ENCODE results near the gene MAN1B1. TPM values are rescaled to one million over a fixed set of nuclear protein-coding genes. Genes with fewer than 3 reads are reported as not detected.

Gene MAN1B1
- polyA plus RNA-seq, 1 donor (not counting 4 experiments of a cell fraction or from before 2014, with no cell fraction given): 34.3 TPM

DNA sequence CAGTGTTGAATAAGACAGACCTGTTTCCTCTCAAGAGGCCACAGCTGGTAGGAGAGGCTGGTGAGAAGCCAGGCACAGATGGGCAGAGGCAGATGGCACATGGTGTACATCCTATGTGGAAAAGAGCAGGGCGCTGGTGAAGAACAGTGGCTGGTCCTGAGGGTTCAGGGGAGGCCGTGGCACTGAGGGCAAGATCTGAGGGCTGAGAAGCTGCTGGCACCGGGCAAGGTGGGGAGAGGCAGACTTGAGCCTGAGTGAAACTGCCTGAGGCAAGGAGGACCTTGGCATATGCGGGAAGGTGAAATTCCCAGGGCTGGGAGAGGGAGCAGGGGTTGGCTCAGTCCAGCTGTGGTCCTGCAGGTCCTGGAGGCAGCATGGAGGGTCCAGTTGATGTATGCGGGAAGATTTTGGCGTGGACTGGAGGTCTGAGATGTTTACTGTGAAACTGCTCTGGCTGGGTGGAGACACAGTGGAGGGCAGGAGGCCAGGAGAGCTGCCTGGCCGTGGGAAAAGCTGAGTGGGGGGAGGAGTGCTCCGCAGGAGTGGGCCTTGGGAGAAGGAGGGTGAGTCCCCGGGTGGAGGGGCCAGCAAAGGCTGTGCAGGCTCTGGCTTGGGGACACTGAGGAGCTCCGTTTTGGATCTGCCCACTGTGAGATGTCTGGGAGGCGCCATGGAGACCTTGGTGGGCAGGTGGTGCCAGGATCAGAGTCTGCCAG lies 2.6 kb downstream of the MAN1B1 start:
- H3K27ac ChIP-seq (ENCODE audit: control insufficient read depth, insufficient read depth, low read length): no peak overlapping the region
- H3K9me1 ChIP-seq (ENCODE audit: control insufficient read depth, extremely low read depth, insufficient read depth, low read length): no peaks in the 10 kb centered on the region
- no peak overlapping the region for H3K4me3 ChIP-seq (ENCODE audit: control insufficient read depth in 2 of 3, extremely low read depth in 1 of 3, insufficient read depth in 2 of 3, low read depth in 1 of 3, low read length in 3 of 3)
- peaks cover 8% of the 10 kb centered on the region for H3K79me2 ChIP-seq (ENCODE audit: control insufficient read depth, insufficient read depth, low read length)
- DNase-seq (ENCODE audit: low read depth, low spot score): no peak
- H3K27me3 ChIP-seq (ENCODE audit: control insufficient read depth, extremely low read depth, insufficient read depth, low read length): no peaks in the 10 kb centered on the region
- TF ChIP-seq, protein P1, sequence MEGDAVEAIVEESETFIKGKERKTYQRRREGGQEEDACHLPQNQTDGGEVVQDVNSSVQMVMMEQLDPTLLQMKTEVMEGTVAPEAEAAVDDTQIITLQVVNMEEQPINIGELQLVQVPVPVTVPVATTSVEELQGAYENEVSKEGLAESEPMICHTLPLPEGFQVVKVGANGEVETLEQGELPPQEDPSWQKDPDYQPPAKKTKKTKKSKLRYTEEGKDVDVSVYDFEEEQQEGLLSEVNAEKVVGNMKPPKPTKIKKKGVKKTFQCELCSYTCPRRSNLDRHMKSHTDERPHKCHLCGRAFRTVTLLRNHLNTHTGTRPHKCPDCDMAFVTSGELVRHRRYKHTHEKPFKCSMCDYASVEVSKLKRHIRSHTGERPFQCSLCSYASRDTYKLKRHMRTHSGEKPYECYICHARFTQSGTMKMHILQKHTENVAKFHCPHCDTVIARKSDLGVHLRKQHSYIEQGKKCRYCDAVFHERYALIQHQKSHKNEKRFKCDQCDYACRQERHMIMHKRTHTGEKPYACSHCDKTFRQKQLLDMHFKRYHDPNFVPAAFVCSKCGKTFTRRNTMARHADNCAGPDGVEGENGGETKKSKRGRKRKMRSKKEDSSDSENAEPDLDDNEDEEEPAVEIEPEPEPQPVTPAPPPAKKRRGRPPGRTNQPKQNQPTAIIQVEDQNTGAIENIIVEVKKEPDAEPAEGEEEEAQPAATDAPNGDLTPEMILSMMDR (optimal IDR thresholded peaks at IDR 0.05 in 1 of 3, IDR thresholded peaks at IDR 0.05 in 1 of 3, conservative IDR thresholded peaks at IDR 0.05 in 1 of 3; ENCODE audit: extremely low read depth in 1 of 3, insufficient read depth in 2 of 3, low read length in 3 of 3): no peak
- TF ChIP-seq EZH2 (IDR thresholded peaks at IDR 0.05; ENCODE audit: low read length): no peak
- H3K4me2 ChIP-seq (ENCODE audit: control insufficient read depth, extremely low read depth, insufficient read depth, low read depth, low read length): no peak overlapping the region
- no peak for FAIRE-seq
- H3K9ac ChIP-seq (ENCODE audit: control insufficient read depth, extremely low read depth, insufficient read depth, low read length): no peak overlapping the region
- H3K9me3 ChIP-seq (ENCODE audit: control insufficient read depth, low read depth, low read length): no peaks in the 10 kb centered on the region
- H2AFZ ChIP-seq (ENCODE audit: control insufficient read depth, low read length): no peak overlapping the region
- no peaks in the 10 kb centered on the region for H4K20me1 ChIP-seq (ENCODE audit: control insufficient read depth, extremely low read depth, insufficient read depth, low read length)
- H3K4me1 ChIP-seq (ENCODE audit: control insufficient read depth, extremely low read depth, insufficient read depth, low read length): peaks cover 29% of the 10 kb centered on the region
- dilution Hi-C loops (cut with MboI; ENCODE audit: extremely low pct_ligation_motif_present, low sequenced_read_pairs): no loop called here
- H3K36me3 ChIP-seq (ENCODE audit: control insufficient read depth in 2 of 2, extremely low read depth in 1 of 2, insufficient read depth in 2 of 2, low read length in 2 of 2): peaks cover 2 to 13% of the 10 kb centered on the region in 2 experiments

DNA sequence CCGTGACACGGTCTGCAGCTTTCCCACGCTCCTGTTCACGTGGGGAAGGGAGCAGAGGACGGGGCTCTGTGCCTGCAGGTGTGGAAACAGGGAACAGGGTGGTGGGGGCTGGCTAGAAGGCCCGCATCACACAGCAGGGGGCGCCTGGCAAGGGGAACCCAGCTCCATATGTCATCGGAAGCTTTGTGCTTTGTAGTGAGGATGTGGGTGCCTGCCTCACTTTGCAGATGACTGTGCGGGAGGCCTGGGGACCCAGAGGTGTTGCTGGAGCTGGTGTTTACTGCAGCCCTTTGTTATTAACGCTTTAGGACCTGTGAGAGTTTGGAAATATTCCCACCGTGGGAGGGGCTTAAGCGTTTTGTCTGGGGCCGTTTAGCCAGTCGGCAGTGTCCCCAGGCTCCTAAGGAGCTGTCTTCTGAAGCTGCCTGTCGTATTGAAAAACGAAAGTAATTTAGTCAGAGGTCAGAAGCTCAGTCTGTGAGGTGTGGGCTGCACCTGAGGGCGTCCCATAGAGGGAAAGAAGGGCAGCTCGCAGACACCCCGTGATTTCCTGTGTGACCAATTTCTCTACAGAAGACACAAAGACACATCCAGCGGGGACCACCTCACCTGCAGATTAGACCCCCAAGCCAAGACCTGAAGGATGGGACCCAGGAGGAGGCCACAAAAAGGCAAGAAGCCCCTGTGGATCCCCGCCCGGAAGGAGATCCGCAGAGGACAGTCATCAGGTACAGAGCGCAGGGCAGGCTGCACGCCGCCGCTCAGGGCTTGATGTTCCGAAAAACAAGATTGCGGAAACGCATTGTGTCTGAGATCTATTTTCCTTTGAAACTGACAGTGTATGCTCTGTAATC lies 9.1 kb downstream of the MAN1B1 start:
- dilution Hi-C loops (cut with MboI; ENCODE audit: extremely low pct_ligation_motif_present, low sequenced_read_pairs): no loop called here
- no peak overlapping the region for H3K27ac ChIP-seq (ENCODE audit: control insufficient read depth, insufficient read depth, low read length)

More for the DNA sequence above, 9.1 kb downstream of the MAN1B1 start:
- H3K36me3 ChIP-seq (ENCODE audit: control insufficient read depth in 2 of 2, extremely low read depth in 1 of 2, insufficient read depth in 2 of 2, low read length in 2 of 2): peaks cover 18 to 27% of the 10 kb centered on the region in 2 experiments
- no peaks in the 10 kb centered on the region for H3K79me2 ChIP-seq (ENCODE audit: control insufficient read depth, insufficient read depth, low read length)
- no peak for FAIRE-seq
- TF ChIP-seq, protein P1 (optimal IDR thresholded peaks at IDR 0.05 in 1 of 3, IDR thresholded peaks at IDR 0.05 in 1 of 3, conservative IDR thresholded peaks at IDR 0.05 in 1 of 3; ENCODE audit: extremely low read depth in 1 of 3, insufficient read depth in 2 of 3, low read length in 3 of 3): peak in 1 of 3 experiments; percentile 40
- no peak for TF ChIP-seq EZH2 (IDR thresholded peaks at IDR 0.05; ENCODE audit: low read length)
- H3K9me1 ChIP-seq (ENCODE audit: control insufficient read depth, extremely low read depth, insufficient read depth, low read length): no peaks in the 10 kb centered on the region
- H4K20me1 ChIP-seq (ENCODE audit: control insufficient read depth, extremely low read depth, insufficient read depth, low read length): no peaks in the 10 kb centered on the region
- H3K4me2 ChIP-seq (ENCODE audit: control insufficient read depth, extremely low read depth, insufficient read depth, low read depth, low read length): no peak overlapping the region
- H2AFZ ChIP-seq (ENCODE audit: control insufficient read depth, low read length): no peak overlapping the region
- DNase-seq (ENCODE audit: low read depth, low spot score): no peak
- no peaks in the 10 kb centered on the region for H3K9me3 ChIP-seq (ENCODE audit: control insufficient read depth, low read depth, low read length)
- H3K9ac ChIP-seq (ENCODE audit: control insufficient read depth, extremely low read depth, insufficient read depth, low read length): no peak overlapping the region
- no peak overlapping the region for H3K4me3 ChIP-seq (ENCODE audit: control insufficient read depth in 2 of 3, extremely low read depth in 1 of 3, insufficient read depth in 2 of 3, low read depth in 1 of 3, low read length in 3 of 3)
- no peaks in the 10 kb centered on the region for H3K27me3 ChIP-seq (ENCODE audit: control insufficient read depth, extremely low read depth, insufficient read depth, low read length)
- H3K4me1 ChIP-seq (ENCODE audit: control insufficient read depth, extremely low read depth, insufficient read depth, low read length): no peaks in the 10 kb centered on the region

Measured in keratinocyte (primary cell).